ENCODE data around the gene SLC1A3.

GRCh38 chr5:36688722-36689121 lies 82.3 kb downstream of the SLC1A3 start:
- TF ChIP-seq CTCF (IDR thresholded peaks at IDR 0.05; ENCODE audit: low read depth, low read length), result peak; percentile 61
- TF ChIP-seq EZH2phosphoT487 (IDR thresholded peaks at IDR 0.05; ENCODE audit: low read depth), result no peak

Measured in OCI-LY3 (cell line).